ENCODE results near the gene EIF5.

DNA sequence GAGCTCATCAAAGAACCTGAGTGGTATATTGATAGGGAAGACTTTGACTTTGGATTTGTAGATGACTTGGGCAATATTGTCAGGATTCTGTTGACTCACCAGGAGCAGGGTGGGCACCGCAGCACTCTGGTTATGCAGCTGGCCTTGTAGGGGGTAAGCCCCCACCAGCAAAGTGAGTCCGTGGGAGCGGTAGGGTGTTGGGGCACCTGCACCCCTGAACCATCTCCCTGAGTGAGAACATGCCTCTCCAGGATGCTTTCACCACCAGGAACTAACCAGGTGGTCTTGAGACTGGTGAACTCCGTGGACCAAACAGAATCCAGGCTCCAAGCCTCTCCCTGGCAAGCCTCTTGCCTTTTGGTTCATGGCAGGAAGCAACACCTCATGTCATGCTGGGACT, 44.0 kb upstream of the EIF5 start:
- TF ChIP-seq, protein P1, sequence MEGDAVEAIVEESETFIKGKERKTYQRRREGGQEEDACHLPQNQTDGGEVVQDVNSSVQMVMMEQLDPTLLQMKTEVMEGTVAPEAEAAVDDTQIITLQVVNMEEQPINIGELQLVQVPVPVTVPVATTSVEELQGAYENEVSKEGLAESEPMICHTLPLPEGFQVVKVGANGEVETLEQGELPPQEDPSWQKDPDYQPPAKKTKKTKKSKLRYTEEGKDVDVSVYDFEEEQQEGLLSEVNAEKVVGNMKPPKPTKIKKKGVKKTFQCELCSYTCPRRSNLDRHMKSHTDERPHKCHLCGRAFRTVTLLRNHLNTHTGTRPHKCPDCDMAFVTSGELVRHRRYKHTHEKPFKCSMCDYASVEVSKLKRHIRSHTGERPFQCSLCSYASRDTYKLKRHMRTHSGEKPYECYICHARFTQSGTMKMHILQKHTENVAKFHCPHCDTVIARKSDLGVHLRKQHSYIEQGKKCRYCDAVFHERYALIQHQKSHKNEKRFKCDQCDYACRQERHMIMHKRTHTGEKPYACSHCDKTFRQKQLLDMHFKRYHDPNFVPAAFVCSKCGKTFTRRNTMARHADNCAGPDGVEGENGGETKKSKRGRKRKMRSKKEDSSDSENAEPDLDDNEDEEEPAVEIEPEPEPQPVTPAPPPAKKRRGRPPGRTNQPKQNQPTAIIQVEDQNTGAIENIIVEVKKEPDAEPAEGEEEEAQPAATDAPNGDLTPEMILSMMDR (IDR thresholded peaks at IDR 0.05; ENCODE audit: low read depth, low read length, poor library complexity, severe bottlenecking) = no peak
- TF ChIP-seq EZH2phosphoT487 (IDR thresholded peaks at IDR 0.05; ENCODE audit: borderline replicate concordance, low read length) = no peak
